ENCODE results near the gene AP3B1. TPM values are rescaled to one million over a fixed set of nuclear protein-coding genes. Genes with fewer than 3 reads are reported as not detected.

AP3B1 gene
- total RNA-seq, 1 experiment from 2014 or later, result 39.7 TPM

GRCh38 chr5:78162253-78162862, 132.1 kb downstream of the AP3B1 start:
- peak; percentile 36 for TF ChIP-seq CTCF (IDR thresholded peaks at IDR 0.05; ENCODE audit: unreplicated experiment)
- Mint-ChIP-seq H3K4me3 (ENCODE audit: unreplicated experiment) (no peak overlapping the region), H3K9me3 (ENCODE audit: unreplicated experiment) (no peaks in the 10 kb centered on the region), H3K4me1 (ENCODE audit: insufficient read depth, unreplicated experiment) (no peaks in the 10 kb centered on the region), H3K36me3 (ENCODE audit: insufficient read depth, unreplicated experiment) (peaks cover 45% of the 10 kb centered on the region), H3K27me3 (ENCODE audit: insufficient read depth, unreplicated experiment) (no peaks in the 10 kb centered on the region), H3K27ac (ENCODE audit: low read depth, unreplicated experiment) (no peak overlapping the region)
- POLR2A ChIA-PET, result no interaction called here
- intact Hi-C loops (cut with micrococcal nuclease), result loop anchor here (1.0 kb wide), 1 partner anchor 602 kb away; no protein-coding TSS in a partner anchor
- CTCF ChIA-PET, result interaction anchor here (1.2 kb wide), 1 partner anchor 744 kb away, joined by 4 read pairs; no protein-coding TSS in a partner anchor
- DNase-seq (ENCODE audit: unreplicated experiment), result peak; percentile 55
- BruUV-seq (replicated peaks), result no TSS peak

GRCh38 chr5:78157001-78157400, 137.5 kb downstream of the AP3B1 start:
- intact Hi-C loops (cut with micrococcal nuclease), result no loop called here
- no peak for TF ChIP-seq CTCF (IDR thresholded peaks at IDR 0.05; ENCODE audit: unreplicated experiment)
- H3K27ac Mint-ChIP-seq (ENCODE audit: low read depth, unreplicated experiment), result no peak overlapping the region

GRCh38 chr5:78151594-78152271, 142.8 kb downstream of the AP3B1 start:
- no peaks in the 10 kb centered on the region for H3K9me3 Mint-ChIP-seq (ENCODE audit: unreplicated experiment)
- intact Hi-C loops (cut with micrococcal nuclease), result no loop called here
- H3K36me3 Mint-ChIP-seq (ENCODE audit: insufficient read depth, unreplicated experiment), result peaks cover 30% of the 10 kb centered on the region
- DNase-seq (ENCODE audit: unreplicated experiment), result no peak
- POLR2A ChIA-PET, result no interaction called here
- CTCF ChIA-PET, result no interaction called here
- H3K27me3 Mint-ChIP-seq (ENCODE audit: insufficient read depth, unreplicated experiment), result no peaks in the 10 kb centered on the region
- H3K27ac Mint-ChIP-seq (ENCODE audit: low read depth, unreplicated experiment), result no peak overlapping the region
- no peak for TF ChIP-seq CTCF (IDR thresholded peaks at IDR 0.05; ENCODE audit: unreplicated experiment)
- BruUV-seq (replicated peaks), result no TSS peak
- H3K4me3 Mint-ChIP-seq (ENCODE audit: unreplicated experiment), result no peak overlapping the region
- H3K4me1 Mint-ChIP-seq (ENCODE audit: insufficient read depth, unreplicated experiment), result no peaks in the 10 kb centered on the region

More at GRCh38 chr5:78157001-78157400, 137.5 kb downstream of the AP3B1 start:
- no peak for DNase-seq (ENCODE audit: unreplicated experiment)
- Mint-ChIP-seq H3K4me1 (ENCODE audit: insufficient read depth, unreplicated experiment) (no peaks in the 10 kb centered on the region), H3K36me3 (ENCODE audit: insufficient read depth, unreplicated experiment) (peaks cover 31% of the 10 kb centered on the region), H3K27me3 (ENCODE audit: insufficient read depth, unreplicated experiment) (no peaks in the 10 kb centered on the region), H3K4me3 (ENCODE audit: unreplicated experiment) (no peak overlapping the region), H3K9me3 (ENCODE audit: unreplicated experiment) (no peaks in the 10 kb centered on the region)
- POLR2A ChIA-PET, result no interaction called here
- BruUV-seq (replicated peaks), result no TSS peak
- CTCF ChIA-PET, result no interaction called here

- no peaks in the 10 kb centered on the region for H3K27me3 Mint-ChIP-seq (ENCODE audit: insufficient read depth, unreplicated experiment)
- H3K9me3 Mint-ChIP-seq (ENCODE audit: unreplicated experiment), result no peaks in the 10 kb centered on the region
- H3K4me3 Mint-ChIP-seq (ENCODE audit: unreplicated experiment), result no peak overlapping the region
- peaks cover 6% of the 10 kb centered on the region for H3K36me3 Mint-ChIP-seq (ENCODE audit: insufficient read depth, unreplicated experiment)
- no peaks in the 10 kb centered on the region for H3K4me1 Mint-ChIP-seq (ENCODE audit: insufficient read depth, unreplicated experiment)
- POLR2A ChIA-PET, result interaction anchor here (0.6 kb wide), 1 partner anchor 10 kb away, joined by 5 read pairs; no protein-coding TSS in a partner anchor
- no peak for DNase-seq (ENCODE audit: unreplicated experiment)
- BruUV-seq (replicated peaks), result no TSS peak
- no peak overlapping the region for H3K27ac Mint-ChIP-seq (ENCODE audit: low read depth, unreplicated experiment)
- intact Hi-C loops (cut with micrococcal nuclease), result no loop called here
- no peak for TF ChIP-seq CTCF (IDR thresholded peaks at IDR 0.05; ENCODE audit: unreplicated experiment)
- CTCF ChIA-PET, result no interaction called here
Observed at GRCh38 chr5:78137290-78137689, 157.2 kb downstream of the AP3B1 start.

Data from MCF 10A (cell line).